GM23248 (cell line): ENCODE measurements around the gene CD72. TPM values are rescaled to one million over a fixed set of nuclear protein-coding genes. Genes with fewer than 3 reads are reported as not detected.

ENCODE experiments used
- DNase-seq: peaks from one replicate; pipeline ENCODE4 v3.0.0-alpha.2; 2015
- H2AFZ ChIP-seq: fragments of 200-600 bp; sonication (generic); 2 replicates; pipeline ENCODE4 v1.6.1; 2016; ENCODE audit warnings: antibody characterized with exemption
- H3F3A ChIP-seq: fragments of 200-600 bp; sonication (generic); 2 replicates; pipeline ENCODE4 v1.6.1; 2016; ENCODE audit warnings: mild to moderate bottlenecking, antibody characterized with exemption, mixed run types; ENCODE audit not compliant: insufficient read depth
- H3K27ac ChIP-seq: fragments of 200-600 bp; sonication (generic); 2 replicates; pipeline ENCODE4 v1.5.1; 2016; ENCODE audit warnings: mild to moderate bottlenecking
- H3K27me3 ChIP-seq: fragments of 200-600 bp; sonication (generic); replicated peaks from 2 replicates; pipeline ENCODE4 v1.6.1; 2016; ENCODE audit warnings: mild to moderate bottlenecking; ENCODE audit not compliant: insufficient read depth
- H3K36me3 ChIP-seq: fragments of 200-600 bp; sonication (generic); 2 replicates; pipeline ENCODE4 v1.6.1; 2016; ENCODE audit warnings: low read depth, mild to moderate bottlenecking
- H3K4me1 ChIP-seq: fragments of 200-600 bp; sonication (generic); 2 replicates; pipeline ENCODE4 v1.6.1; 2016; ENCODE audit warnings: mild to moderate bottlenecking; ENCODE audit not compliant: insufficient read depth
- H3K4me2 ChIP-seq: fragments of 200-600 bp; sonication (generic); one replicate; pipeline ENCODE4 v1.6.1; 2016; ENCODE audit warnings: mild to moderate bottlenecking; ENCODE audit not compliant: unreplicated experiment
- H3K4me3 ChIP-seq: fragments of 200-600 bp; sonication (generic); 2 replicates; pipeline ENCODE4 v1.5.1; 2016; ENCODE audit warnings: mild to moderate bottlenecking
- H3K79me2 ChIP-seq: fragments of 200-600 bp; sonication (generic); 2 replicates; pipeline ENCODE4 v1.6.1; 2016; ENCODE audit warnings: mild to moderate bottlenecking; ENCODE audit not compliant: insufficient read depth
- H3K9ac ChIP-seq: fragments of 200-600 bp; sonication (generic); 2 replicates; pipeline ENCODE4 v1.6.1; 2016; ENCODE audit warnings: mild to moderate bottlenecking
- H3K9me2 ChIP-seq: fragments of 200-600 bp; sonication (generic); 2 replicates; pipeline ENCODE4 v1.6.1; 2016; ENCODE audit warnings: mixed run types, mild to moderate bottlenecking, moderate library complexity; ENCODE audit not compliant: insufficient read depth
- H3K9me3 ChIP-seq: fragments of 200-600 bp; sonication (generic); one replicate; pipeline ENCODE4 v1.6.1; 2017; ENCODE audit warnings: low read depth
- H4K20me1 ChIP-seq: fragments of 200-600 bp; sonication (generic); 2 replicates; pipeline ENCODE4 v1.6.0; 2016; ENCODE audit not compliant: insufficient read depth
- EZH2 ChIP-seq: fragments of 200-600 bp; sonication (generic); IDR thresholded peaks from 2 replicates; pipeline ENCODE4 v1.6.1; 2018; ENCODE audit warnings: antibody characterized with exemption, mild to moderate bottlenecking; ENCODE audit not compliant: insufficient read depth, poor library complexity, severe bottlenecking
- EZH2phosphoT487 ChIP-seq: fragments of 200-600 bp; sonication (generic); IDR thresholded peaks from 2 replicates; pipeline ENCODE4 v1.6.1; 2018; ENCODE audit warnings: antibody characterized with exemption, moderate library complexity, mild to moderate bottlenecking, low read depth; ENCODE audit not compliant: insufficient read depth
- WGBS, 2 experiments: methylation state at CpG; one replicate each; pipeline ENCODE4 v1.1.6; 2015 to 2017; ENCODE audit warnings: low lambda C conversion rate in 2 of 2, low coverage in 1 of 2; ENCODE audit errors: missing lambda C conversion rate in 2 of 2; 5-methylcytosine and 5-hydroxymethylcytosine counted together
- in situ Hi-C: fragments of 300-500 bp; cut with MboI; formaldehyde crosslinking; loops from 2 replicates; pipeline ENCODE4 v1.15.0; 2020
- polyA plus RNA-seq: library from polyadenylated mRNA; unstranded; fragments of >200 nt; fragmentation: Nextera tagmentation; extraction: Ambion mirVana; gene quantifications from 2 replicates; pipeline ENCODE4 v1.2.1, GENCODE V29; 2016
- total RNA-seq: library from RNA; depleted of rRNA; stranded (reverse); fragments of >200 nt; shearing (Covaris generic); gene quantifications from 2 replicates; pipeline ENCODE4 v1.2.3, GENCODE V29; 2014; rRNA removed

Gene CD72, protein sequence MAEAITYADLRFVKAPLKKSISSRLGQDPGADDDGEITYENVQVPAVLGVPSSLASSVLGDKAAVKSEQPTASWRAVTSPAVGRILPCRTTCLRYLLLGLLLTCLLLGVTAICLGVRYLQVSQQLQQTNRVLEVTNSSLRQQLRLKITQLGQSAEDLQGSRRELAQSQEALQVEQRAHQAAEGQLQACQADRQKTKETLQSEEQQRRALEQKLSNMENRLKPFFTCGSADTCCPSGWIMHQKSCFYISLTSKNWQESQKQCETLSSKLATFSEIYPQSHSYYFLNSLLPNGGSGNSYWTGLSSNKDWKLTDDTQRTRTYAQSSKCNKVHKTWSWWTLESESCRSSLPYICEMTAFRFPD
- 3.9 TPM in 1 of 2 replicates, not detected in the other for total RNA-seq
- polyA plus RNA-seq: 1.6 and 1.9 TPM in 2 replicates

- no peaks in the 10 kb centered on the region for H3K79me2 ChIP-seq
- H3K27ac ChIP-seq: no peak within 1 kb of the TSS
- TF ChIP-seq EZH2 (no peak), EZH2phosphoT487 (no peak)
- no peaks in the 10 kb centered on the region for H3K27me3 ChIP-seq
- H3K36me3 ChIP-seq: no peaks in the 10 kb centered on the region
- H3K4me2 ChIP-seq: peak within 1 kb of the TSS; percentile 79
- WGBS, 2 experiments: 79 to 80% methylated on average over 7 of the region's 7 CpGs
- no peaks in the 10 kb centered on the region for H3F3A ChIP-seq
- H3K9ac ChIP-seq: peak within 1 kb of the TSS; percentile 67
- in situ Hi-C loops: loop anchor here (25.0 kb wide), 1 partner anchor 94 kb away; no protein-coding TSS in a partner anchor
- peak within 1 kb of the TSS; percentile 94 for H2AFZ ChIP-seq
- no peaks in the 10 kb centered on the region for H4K20me1 ChIP-seq
- DNase-seq: no peak
- peak within 1 kb of the TSS; percentile 65 for H3K4me3 ChIP-seq
- H3K9me2 ChIP-seq: no peaks in the 10 kb centered on the region
- no peaks in the 10 kb centered on the region for H3K4me1 ChIP-seq
- H3K9me3 ChIP-seq: no peaks in the 10 kb centered on the region
Measured at GRCh38 chr9:35618325-35618727, at the start of gene CD72. TSS of gene CD72 (minus strand) at chr9:35618413. CDS start at chr9:35618303, 110 bp downstream.

- Histone ChIP-seq H2AFZ (no peak overlapping the region), H3K4me2 (no peak overlapping the region), H3K4me1 (no peaks in the 10 kb centered on the region), H3K4me3 (no peak overlapping the region), H3K9me2 (no peaks in the 10 kb centered on the region), H3K9me3 (no peaks in the 10 kb centered on the region), H3K27me3 (no peaks in the 10 kb centered on the region), H3K27ac (no peak overlapping the region), H3K9ac (no peak overlapping the region), H4K20me1 (no peaks in the 10 kb centered on the region), H3K79me2 (no peaks in the 10 kb centered on the region), H3K36me3 (no peaks in the 10 kb centered on the region), H3F3A (peaks cover 14% of the 10 kb centered on the region; the same call in 1 of the 2 replicates)
- DNase-seq: no peak
- WGBS, 2 experiments: 68 to 79% methylated on average over 3 of the region's 3 CpGs
- TF ChIP-seq EZH2: no peak
- in situ Hi-C loops: no loop called here
Measured at GRCh38 chr9:35667939-35668338, 49.7 kb upstream of the CD72 start.

- TF ChIP-seq EZH2phosphoT487: no peak
- TF ChIP-seq EZH2: no peak
- Histone ChIP-seq H4K20me1 (no peaks in the 10 kb centered on the region), H2AFZ (no peak overlapping the region), H3K9me3 (no peaks in the 10 kb centered on the region), H3K4me2 (no peak overlapping the region), H3K27ac (no peak overlapping the region), H3K27me3 (no peaks in the 10 kb centered on the region), H3K79me2 (no peaks in the 10 kb centered on the region), H3K9me2 (no peaks in the 10 kb centered on the region), H3K9ac (no peak overlapping the region), H3K4me1 (no peaks in the 10 kb centered on the region), H3F3A (peaks cover 14% of the 10 kb centered on the region; the same call in 1 of the 2 replicates), H3K36me3 (no peaks in the 10 kb centered on the region), H3K4me3 (no peak overlapping the region)
- in situ Hi-C loops: no loop called here
- DNase-seq: no peak
- WGBS, 2 experiments: 79 to 85% methylated on average over 4 to 5 of the region's 5 CpGs
Measured at GRCh38 chr9:35666549-35666948, 48.3 kb upstream of the CD72 start.

GRCh38 chr9:35666045-35666444 lies 47.8 kb upstream of the CD72 start:
- Histone ChIP-seq H3K4me1 (no peaks in the 10 kb centered on the region), H3F3A (peaks cover 18% of the 10 kb centered on the region; the same call in 1 of the 2 replicates), H3K27ac (no peak overlapping the region), H3K9ac (no peak overlapping the region), H3K36me3 (no peaks in the 10 kb centered on the region), H3K9me2 (no peaks in the 10 kb centered on the region), H4K20me1 (no peaks in the 10 kb centered on the region), H3K4me3 (no peak overlapping the region), H3K9me3 (no peaks in the 10 kb centered on the region), H3K4me2 (peak overlapping the region; percentile 11), H3K27me3 (no peaks in the 10 kb centered on the region), H3K79me2 (no peaks in the 10 kb centered on the region), H2AFZ (no peak overlapping the region)
- DNase-seq: no peak
- TF ChIP-seq EZH2phosphoT487 (no peak), EZH2 (no peak)
- WGBS, 2 experiments: 98 to 100% methylated on average over 1 of the region's 1 CpG
- in situ Hi-C loops: no loop called here
